GM19452 (cell line): Measurements from ENCODE around the gene ARHGEF1.
"Not testable (repeated sequence)": the region's sequence is repeated elsewhere in the genome, so short reads cannot be mapped to it uniquely, and the experiment has no call there.

Experiments used
- ATAC-seq: cut with Tn5 transposase; IDR thresholded peaks from one replicate; pipeline ENCODE4 v1.9.1; 2021; ENCODE audit not compliant: unreplicated experiment

Gene ARHGEF1

GRCh38 chr19:41929536-41930071 is 46.6 kb downstream of the ARHGEF1 start:
- no peak for ATAC-seq

- no peak for ATAC-seq
These were observed 47.3 kb downstream of the ARHGEF1 start for GRCh38 chr19:41930322-41930722.

GRCh38 chr19:41930926-41931592 is 48.1 kb downstream of the ARHGEF1 start:
- no peak for ATAC-seq

- no peak for ATAC-seq
These were observed 49.3 kb downstream of the ARHGEF1 start for GRCh38 chr19:41932259-41932719.

- no peak for ATAC-seq
These were observed 49.8 kb downstream of the ARHGEF1 start for GRCh38 chr19:41932720-41933332.

- ATAC-seq = no peak
These were observed 50.9 kb downstream of the ARHGEF1 start for GRCh38 chr19:41933693-41934426.

GRCh38 chr19:41934849-41935374 is 51.9 kb downstream of the ARHGEF1 start:
- ATAC-seq = no peak

GRCh38 chr19:41935760-41936415 is 52.9 kb downstream of the ARHGEF1 start:
- ATAC-seq = no peak

- ATAC-seq = no peak
These were observed 53.4 kb downstream of the ARHGEF1 start for GRCh38 chr19:41936416-41936850.

- no peak for ATAC-seq
These were observed 54.0 kb downstream of the ARHGEF1 start for GRCh38 chr19:41936961-41937360.

GRCh38 chr19:41937525-41938468 is 54.8 kb downstream of the ARHGEF1 start:
- no peak for ATAC-seq

- ATAC-seq = not testable (repeated sequence)
These were observed 56.2 kb downstream of the ARHGEF1 start for GRCh38 chr19:41939209-41939608.

GRCh38 chr19:41939861-41940730 is 57.1 kb downstream of the ARHGEF1 start:
- no peak for ATAC-seq

- no peak for ATAC-seq
These were observed 57.9 kb downstream of the ARHGEF1 start for GRCh38 chr19:41940731-41941409.

GRCh38 chr19:41941410-41942202 is 58.6 kb downstream of the ARHGEF1 start:
- no peak for ATAC-seq

- no peak for ATAC-seq
These were observed 61.4 kb downstream of the ARHGEF1 start for GRCh38 chr19:41944336-41944735.

GRCh38 chr19:41945135-41945766 is 62.3 kb downstream of the ARHGEF1 start:
- peak; percentile 73 for ATAC-seq
